A549 (cell line): ENCODE measurements around the gene KIRREL1. TPM values are rescaled to one million over a fixed set of nuclear protein-coding genes. Genes with fewer than 3 reads are reported as not detected.
A peak's percentile ranks its signal among the peaks of the same experiment; 100 is the strongest.

ENCODE experiments used
- ATAC-seq, 2 experiments: fragments of 200-7000 bp in 1 of 2; fragments of >200 bp in 1 of 2; cut with Nextera tagmentation in 1 of 2; cut with Tn5 transposase in 1 of 2; 3 replicates each; pipeline versions ENCODE4 v1.8.0 to v1.9.1; 2018 to 2020; ENCODE audit warnings: mild to moderate bottlenecking in 1 of 2, moderate library complexity in 1 of 2
- CTCF ChIA-PET: fragments of 300-600 bp; sonication (Branson Sonifier 250); formaldehyde crosslinking; extraction: SDS; loops from one replicate; lab custom pipeline; 2021; ENCODE audit warnings: antibody characterized with exemption, inconsistent platforms; lab: Yijun Ruan, JAX
- POLR2A ChIA-PET: fragments of 350-600 bp; formaldehyde crosslinking; extraction: SDS; loops from one replicate; lab custom pipeline; 2021; ENCODE audit warnings: antibody characterized with exemption, inconsistent platforms; lab: Yijun Ruan, JAX
- DNase-seq, 2 experiments: peaks; one replicate each; pipeline versions ENCODE4 v3.0.0 to v3.0.0-alpha.2; 2011 to 2016; ENCODE audit warnings: low read depth in 1 of 2, low spot score in 1 of 2
- FAIRE-seq: peaks from 2 replicates; lab custom pipeline; 2011; peaks lifted over from hg19 to GRCh38; lab: Jason Lieb, UNC
- H3K27ac ChIP-seq, 2 experiments: fragments of >200 bp; sonication (Bioruptor Twin); formaldehyde crosslinking; 3 replicates each; pipeline ENCODE4 v1.5.1; 2016 to 2017
- H3K4me1 ChIP-seq: fragments of >200 bp; sonication (Bioruptor Twin); formaldehyde crosslinking; 3 replicates; pipeline ENCODE4 v1.6.1; 2016
- H3K4me2 ChIP-seq: fragments of >200 bp; sonication (Bioruptor Twin); formaldehyde crosslinking; 3 replicates; pipeline ENCODE4 v1.6.1; 2016
- H3K4me3 ChIP-seq: fragments of >200 bp; sonication (Bioruptor Twin); formaldehyde crosslinking; 3 replicates; pipeline ENCODE4 v1.5.1; 2016
- H3K9me3 ChIP-seq: fragments of >200 bp; sonication (Bioruptor Twin); formaldehyde crosslinking; 3 replicates; pipeline ENCODE4 v1.6.1; 2016
- CBX2 ChIP-seq: fragments of 200-600 bp; sonication (generic); IDR thresholded peaks from 2 replicates; pipeline ENCODE4 v1.6.1; 2016; ENCODE audit warnings: low read depth, mild to moderate bottlenecking, borderline replicate concordance
- CBX8 ChIP-seq: fragments of 200-600 bp; sonication (generic); IDR thresholded peaks from 2 replicates; pipeline ENCODE4 v1.6.1; 2016
- EHF ChIP-seq: fragments of 250-450 bp; sonication (Bioruptor Pico); IDR thresholded peaks from 2 replicates; pipeline ENCODE4 v1.5.0; 2020; ENCODE audit warnings: mild to moderate bottlenecking
- EP300 ChIP-seq, 2 experiments: fragments of >200 bp; sonication (Bioruptor Twin); formaldehyde crosslinking; IDR thresholded peaks; 2 replicates in 1 of 2; 3 replicates in 1 of 2; pipeline ENCODE4 v1.6.1; 2016 to 2017
- ESRRA ChIP-seq: fragments of 150-350 bp; IDR thresholded peaks from 2 replicates; pipeline ENCODE4 v1.6.1; 2014; ENCODE audit warnings: mild to moderate bottlenecking, low read length, borderline replicate concordance
- FOSL2 ChIP-seq, 2 experiments: fragments of 450-650 bp in 1 of 2; fragments of >200 bp in 1 of 2; sonication (Bioruptor Twin) in 1 of 2; formaldehyde crosslinking; IDR thresholded peaks; 2 replicates each; pipeline versions ENCODE4 v1.5.0 to v1.6.1; 2016 to 2020; ENCODE audit warnings: mild to moderate bottlenecking in 1 of 2, moderate library complexity in 1 of 2
- FOXS1 ChIP-seq: fragments of 250-450 bp; sonication (Bioruptor Pico); IDR thresholded peaks from 2 replicates; pipeline ENCODE4 v1.5.0; 2020; ENCODE audit warnings: mild to moderate bottlenecking, moderate library complexity
- HDAC2 ChIP-seq: fragments of 200-600 bp; sonication (generic); IDR thresholded peaks from 2 replicates; pipeline ENCODE4 v1.6.1; 2016
- HOXB5 ChIP-seq: fragments of 250-450 bp; sonication (Bioruptor Pico); IDR thresholded peaks from 2 replicates; pipeline ENCODE4 v1.5.0; 2020; ENCODE audit warnings: mild to moderate bottlenecking, moderate library complexity
- JUNB ChIP-seq: fragments of >200 bp; sonication (Bioruptor Twin); formaldehyde crosslinking; IDR thresholded peaks from 2 replicates; pipeline ENCODE4 v1.6.1; 2016
- KDM5A ChIP-seq: fragments of 200-600 bp; sonication (generic); IDR thresholded peaks from 2 replicates; pipeline ENCODE4 v1.6.1; 2016; ENCODE audit warnings: antibody characterized with exemption, mild to moderate bottlenecking
- MAFK ChIP-seq: fragments of 450-650 bp; IDR thresholded peaks from 2 replicates; pipeline ENCODE4 v1.6.1; 2014; ENCODE audit not compliant: partially characterized antibody
- MYC ChIP-seq: IDR thresholded peaks from 2 replicates; pipeline ENCODE4 v1.6.1; 2012; ENCODE audit warnings: mild to moderate bottlenecking, inconsistent platforms, low read length, improper control_type of control experiment, borderline replicate concordance
- NPAS2 ChIP-seq: fragments of 250-450 bp; sonication (Bioruptor Pico); IDR thresholded peaks from 2 replicates; pipeline ENCODE4 v1.8.0; 2022; ENCODE audit warnings: mild to moderate bottlenecking, moderate library complexity, borderline replicate concordance
- POLR2A ChIP-seq: IDR thresholded peaks from 2 replicates; pipeline ENCODE4 v1.6.1; 2012; ENCODE audit warnings: mild to moderate bottlenecking, low read length
- RARB ChIP-seq: fragments of 250-450 bp; sonication (Bioruptor Pico); IDR thresholded peaks from 2 replicates; pipeline ENCODE4 v1.8.0; 2021; ENCODE audit warnings: mild to moderate bottlenecking, moderate library complexity
- RNF2 ChIP-seq: fragments of 200-600 bp; sonication (generic); IDR thresholded peaks from 2 replicates; pipeline ENCODE4 v1.6.1; 2016; ENCODE audit warnings: low read depth, mild to moderate bottlenecking, antibody characterized with exemption, moderate library complexity, borderline replicate concordance
- SMC3 ChIP-seq: fragments of >200 bp; sonication (Bioruptor Twin); formaldehyde crosslinking; IDR thresholded peaks from 3 replicates; pipeline ENCODE4 v1.6.1; 2018; ENCODE audit warnings: inconsistent platforms
- SREBF2 ChIP-seq: fragments of 450-650 bp; IDR thresholded peaks from 2 replicates; pipeline ENCODE4 v1.6.1; 2014; ENCODE audit warnings: mild to moderate bottlenecking, moderate library complexity
- TP53 ChIP-seq: fragments of 250-450 bp; sonication (Bioruptor Pico); IDR thresholded peaks from 2 replicates; pipeline ENCODE4 v1.5.0; 2021; ENCODE audit warnings: mild to moderate bottlenecking, moderate library complexity
- ZC3H11A ChIP-seq: fragments of 450-650 bp; IDR thresholded peaks from 2 replicates; pipeline ENCODE4 v1.6.1; 2014; ENCODE audit warnings: antibody characterized with exemption, mild to moderate bottlenecking
- ZFP36 ChIP-seq: fragments of 450-650 bp; IDR thresholded peaks from 2 replicates; pipeline ENCODE4 v1.6.1; 2014; ENCODE audit warnings: borderline replicate concordance; ENCODE audit not compliant: partially characterized antibody
- ZNF302 ChIP-seq: fragments of 250-450 bp; sonication (Bioruptor Pico); IDR thresholded peaks from 2 replicates; pipeline ENCODE4 v1.9.0; 2021; ENCODE audit warnings: inconsistent platforms, mild to moderate bottlenecking, moderate library complexity
- ZSCAN20 ChIP-seq: fragments of 250-450 bp; sonication (Bioruptor Pico); IDR thresholded peaks from 2 replicates; pipeline ENCODE4 v1.8.0; 2022; ENCODE audit warnings: mild to moderate bottlenecking, moderate library complexity
- WGBS: methylation state at CpG from one replicate; pipeline ENCODE4 v1.1.6; 2017; ENCODE audit errors: missing lambda C conversion rate; 5-methylcytosine and 5-hydroxymethylcytosine counted together
- polyA plus RNA-seq, 4 experiments: library from polyadenylated mRNA; depleted of rRNA in 3 of 4; stranded (reverse); fragments of >200 nt; fragmentation: RNase III in 1 of 4; extraction: RNeasy Plus Mini Kit Qiagen cat#74134 plus additional on column Dnase treatment in 1 of 4; gene quantifications; 2 replicates in 3 of 4; 3 replicates in 1 of 4; pipeline ENCODE4 v1.2.3, GENCODE V29; 2011 to 2017
- TF ChIP-seq, protein P1 (sequence below): fragments of 250-450 bp; sonication (Bioruptor Pico); IDR thresholded peaks from 2 replicates; pipeline ENCODE4 v1.5.0; 2021; ENCODE audit warnings: mild to moderate bottlenecking, moderate library complexity, borderline replicate concordance
- TF ChIP-seq, protein P2 (sequence below): fragments of 150-350 bp; IDR thresholded peaks from 2 replicates; pipeline ENCODE4 v1.6.1; 2014; ENCODE audit warnings: low read depth, mild to moderate bottlenecking, low read length
- TF ChIP-seq, protein P3 (sequence below): IDR thresholded peaks from 2 replicates; pipeline ENCODE4 v1.6.1; 2012; ENCODE audit warnings: low read depth, borderline replicate concordance

The KIRREL1 gene
- polyA plus RNA-seq, 2 of the 4 experiments (the other 2 are of a cell fraction): 18.7 to 41.3 TPM

DNA sequence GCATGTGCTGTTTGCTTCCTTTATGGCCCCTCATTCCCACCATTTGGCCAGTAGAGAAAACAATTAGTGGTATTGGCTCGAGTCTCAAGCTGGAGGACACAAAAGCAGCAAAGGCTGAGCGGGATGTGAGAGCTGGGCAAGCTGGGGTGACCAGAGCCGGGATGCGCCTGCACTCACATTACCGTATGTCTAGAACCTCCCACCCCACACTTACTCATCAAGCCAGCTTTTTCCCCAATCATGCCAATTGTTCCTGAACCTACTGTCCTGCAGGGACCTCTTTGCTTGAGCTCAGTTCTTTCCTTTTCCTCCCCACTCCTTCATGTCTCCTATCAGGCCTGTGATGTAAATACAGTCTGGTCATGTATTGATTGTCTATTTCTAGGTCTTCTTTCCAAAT is 45.9 kb downstream of the KIRREL1 start:
- H3K4me3 ChIP-seq: no peak overlapping the region
- ATAC-seq: no peak
- no peaks in the 10 kb centered on the region for H3K9me3 ChIP-seq
- peak overlapping the region in 1 of 2 experiments; percentile 18; a peak in 1 of 6 replicates for H3K27ac ChIP-seq
- H3K4me2 ChIP-seq: no peak overlapping the region
- ChIA-PET POLR2A (no interaction called here), CTCF (interaction anchor here (1.0 to 49.7 kb wide), 8 partner anchors 17 to 86 kb away, joined by 3 to 1281 read pairs (median 5); partner anchors contain the start of gene KIRREL1)
- DNase-seq: no peak
- WGBS: 71% methylated on average over 5 of the region's 5 CpGs
- TF ChIP-seq FOXS1 (CRISPR knock-in tag): no peak
- no peak for FAIRE-seq
- peaks cover 36% of the 10 kb centered on the region for H3K4me1 ChIP-seq

DNA sequence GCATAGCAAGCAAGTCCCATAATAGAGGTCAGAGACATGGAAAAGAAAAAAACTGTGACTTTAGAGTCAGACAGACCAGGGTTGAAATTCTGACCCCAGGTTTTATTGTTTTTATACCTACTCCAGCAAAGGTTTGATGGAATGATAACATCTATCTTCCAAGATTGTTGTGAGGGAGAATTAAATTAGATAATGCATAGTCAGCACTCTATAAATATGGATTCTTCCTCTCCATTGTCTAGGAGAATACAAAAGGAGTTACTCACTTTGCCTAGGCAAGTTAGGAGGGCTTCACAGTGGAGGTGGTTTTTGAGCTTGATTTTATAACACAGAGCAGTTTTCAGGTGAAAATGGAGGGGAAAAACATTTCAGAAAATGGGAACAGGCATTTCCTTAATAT is 46.9 kb downstream of the KIRREL1 start:
- ChIA-PET POLR2A (no interaction called here), CTCF (interaction anchor here (1.0 to 49.7 kb wide), 7 partner anchors 12 to 85 kb away, joined by 3 to 1281 read pairs (median 6); partner anchors contain the start of gene KIRREL1)

DNA sequence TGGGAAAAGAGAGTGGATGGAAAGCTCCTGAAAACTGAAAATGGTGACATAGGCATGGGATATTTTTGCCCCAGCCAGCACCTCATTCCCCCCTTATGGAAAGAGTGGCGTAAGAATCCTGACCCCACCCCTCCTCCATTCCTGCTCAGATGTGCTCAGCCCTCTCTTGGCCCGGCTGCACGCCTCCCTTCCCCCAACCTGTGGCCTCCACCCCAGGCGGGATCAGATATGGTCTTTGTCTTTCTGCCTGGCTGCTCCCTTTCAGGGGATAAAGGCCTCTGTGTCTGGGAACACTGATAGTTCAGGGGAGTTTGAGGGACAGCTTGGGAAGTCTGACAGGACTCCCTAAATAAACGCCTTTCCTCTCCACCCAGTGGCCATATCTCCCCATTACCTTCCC is 49.8 kb downstream of the KIRREL1 start:
- ChIA-PET CTCF (interaction anchor here (1.3 to 49.7 kb wide), 6 partner anchors 9 to 80 kb away, joined by 3 to 1281 read pairs (median 6); partner anchors contain the start of gene KIRREL1), POLR2A (no interaction called here)
- Histone ChIP-seq H3K4me2 (no peak overlapping the region), H3K9me3 (no peaks in the 10 kb centered on the region), H3K4me3 (no peak overlapping the region), H3K27ac (no peak overlapping the region), H3K4me1 (peaks cover 10% of the 10 kb centered on the region)
- 83% methylated on average over 5 of the region's 5 CpGs for WGBS
- TF ChIP-seq SMC3: no peak
- TF ChIP-seq CBX8: no peak
- TF ChIP-seq SREBF2: no peak
- TF ChIP-seq CBX2: no peak
- TF ChIP-seq, protein P1, sequence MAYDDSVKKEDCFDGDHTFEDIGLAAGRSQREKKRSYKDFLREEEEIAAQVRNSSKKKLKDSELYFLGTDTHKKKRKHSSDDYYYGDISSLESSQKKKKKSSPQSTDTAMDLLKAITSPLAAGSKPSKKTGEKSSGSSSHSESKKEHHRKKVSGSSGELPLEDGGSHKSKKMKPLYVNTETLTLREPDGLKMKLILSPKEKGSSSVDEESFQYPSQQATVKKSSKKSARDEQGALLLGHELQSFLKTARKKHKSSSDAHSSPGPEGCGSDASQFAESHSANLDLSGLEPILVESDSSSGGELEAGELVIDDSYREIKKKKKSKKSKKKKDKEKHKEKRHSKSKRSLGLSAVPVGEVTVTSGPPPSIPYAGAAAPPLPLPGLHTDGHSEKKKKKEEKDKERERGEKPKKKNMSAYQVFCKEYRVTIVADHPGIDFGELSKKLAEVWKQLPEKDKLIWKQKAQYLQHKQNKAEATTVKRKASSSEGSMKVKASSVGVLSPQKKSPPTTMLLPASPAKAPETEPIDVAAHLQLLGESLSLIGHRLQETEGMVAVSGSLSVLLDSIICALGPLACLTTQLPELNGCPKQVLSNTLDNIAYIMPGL (CRISPR knock-in tag): no peak
- TF ChIP-seq RARB (CRISPR knock-in tag): no peak
- no peak for TF ChIP-seq HOXB5 (CRISPR knock-in tag)
- no peak for TF ChIP-seq EP300 (IDR thresholded peaks at IDR 0.05)
- FAIRE-seq (no peak), DNase-seq (no peak), ATAC-seq (no peak; a peak in 2 of 6 replicates)

More for the DNA sequence above, 46.9 kb downstream of the KIRREL1 start:
- TF ChIP-seq, protein P2, sequence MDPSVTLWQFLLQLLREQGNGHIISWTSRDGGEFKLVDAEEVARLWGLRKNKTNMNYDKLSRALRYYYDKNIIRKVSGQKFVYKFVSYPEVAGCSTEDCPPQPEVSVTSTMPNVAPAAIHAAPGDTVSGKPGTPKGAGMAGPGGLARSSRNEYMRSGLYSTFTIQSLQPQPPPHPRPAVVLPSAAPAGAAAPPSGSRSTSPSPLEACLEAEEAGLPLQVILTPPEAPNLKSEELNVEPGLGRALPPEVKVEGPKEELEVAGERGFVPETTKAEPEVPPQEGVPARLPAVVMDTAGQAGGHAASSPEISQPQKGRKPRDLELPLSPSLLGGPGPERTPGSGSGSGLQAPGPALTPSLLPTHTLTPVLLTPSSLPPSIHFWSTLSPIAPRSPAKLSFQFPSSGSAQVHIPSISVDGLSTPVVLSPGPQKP: no peak
- TF ChIP-seq EHF (CRISPR knock-in tag) (no peak), RNF2 (no peak), ZFP36 (peak; percentile 3), JUNB (no peak), MAFK (peak; percentile 94)
- Histone ChIP-seq H3K4me3 (no peak overlapping the region), H3K27ac (no peak overlapping the region), H3K4me1 (peaks cover 36% of the 10 kb centered on the region), H3K4me2 (no peak overlapping the region), H3K9me3 (no peaks in the 10 kb centered on the region)
- ATAC-seq (no peak), DNase-seq (no peak), FAIRE-seq (no peak)

DNA sequence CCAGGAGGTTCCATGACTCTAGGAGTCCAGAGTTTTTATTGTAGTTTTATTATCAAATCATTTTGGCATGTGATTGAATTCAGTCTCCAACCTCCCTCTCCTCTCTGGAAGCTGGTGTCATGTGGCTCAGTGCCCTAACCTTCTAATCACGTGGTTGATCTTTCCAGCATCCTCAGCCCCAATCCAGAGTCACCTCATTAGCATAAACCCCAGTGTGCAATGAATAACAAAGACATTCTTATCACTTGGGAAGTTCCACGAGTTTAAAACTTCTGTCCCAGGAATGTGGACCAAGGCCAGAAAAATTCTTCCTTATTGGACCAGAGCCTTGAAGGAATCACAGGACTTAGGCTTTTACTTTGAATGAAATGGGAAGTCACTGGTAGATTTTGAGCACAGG is 52.2 kb downstream of the KIRREL1 start:
- FAIRE-seq (no peak), ATAC-seq (no peak; a peak in 1 of 6 replicates), DNase-seq (no peak)
- Histone ChIP-seq H3K4me1 (no peaks in the 10 kb centered on the region), H3K27ac (no peak overlapping the region), H3K4me3 (no peak overlapping the region), H3K4me2 (no peak overlapping the region), H3K9me3 (no peaks in the 10 kb centered on the region)
- POLR2A ChIA-PET: no interaction called here
- CTCF ChIA-PET: interaction anchor here (0.6 to 49.7 kb wide), 4 partner anchors 10 to 51 kb away, joined by 4 to 1281 read pairs (median 4); partner anchors contain the start of gene KIRREL1
- 58% methylated on average over 2 of the region's 2 CpGs for WGBS
- TF ChIP-seq, protein P3, sequence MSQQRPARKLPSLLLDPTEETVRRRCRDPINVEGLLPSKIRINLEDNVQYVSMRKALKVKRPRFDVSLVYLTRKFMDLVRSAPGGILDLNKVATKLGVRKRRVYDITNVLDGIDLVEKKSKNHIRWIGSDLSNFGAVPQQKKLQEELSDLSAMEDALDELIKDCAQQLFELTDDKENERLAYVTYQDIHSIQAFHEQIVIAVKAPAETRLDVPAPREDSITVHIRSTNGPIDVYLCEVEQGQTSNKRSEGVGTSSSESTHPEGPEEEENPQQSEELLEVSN: no peak
- TF ChIP-seq HDAC2 (no peak), ZSCAN20 (CRISPR knock-in tag) (no peak), NPAS2 (CRISPR knock-in tag) (no peak), POLR2A (no peak), ZC3H11A (no peak), HOXB5 (CRISPR knock-in tag) (no peak), ESRRA (no peak), KDM5A (no peak), ZNF302 (CRISPR knock-in tag) (no peak), FOSL2 (IDR thresholded peaks at IDR 0.05) (no peak), FOSL2 (CRISPR knock-in tag; IDR thresholded peaks at IDR 0.05) (no peak), RNF2 (no peak), EHF (CRISPR knock-in tag) (no peak), MYC (no peak), TP53 (CRISPR knock-in tag) (no peak)
- TF ChIP-seq, protein P2: no peak
